ENCODE data around the gene LPP. TPM values are rescaled to one million over a fixed set of nuclear protein-coding genes. Genes with fewer than 3 reads are reported as not detected.

The LPP gene
- total and polyA plus RNA-seq, 2 of the 13 experiments (the other 11 are each of a cell fraction or from before 2014, with no cell fraction given), result 19.2 to 29.9 TPM

DNA sequence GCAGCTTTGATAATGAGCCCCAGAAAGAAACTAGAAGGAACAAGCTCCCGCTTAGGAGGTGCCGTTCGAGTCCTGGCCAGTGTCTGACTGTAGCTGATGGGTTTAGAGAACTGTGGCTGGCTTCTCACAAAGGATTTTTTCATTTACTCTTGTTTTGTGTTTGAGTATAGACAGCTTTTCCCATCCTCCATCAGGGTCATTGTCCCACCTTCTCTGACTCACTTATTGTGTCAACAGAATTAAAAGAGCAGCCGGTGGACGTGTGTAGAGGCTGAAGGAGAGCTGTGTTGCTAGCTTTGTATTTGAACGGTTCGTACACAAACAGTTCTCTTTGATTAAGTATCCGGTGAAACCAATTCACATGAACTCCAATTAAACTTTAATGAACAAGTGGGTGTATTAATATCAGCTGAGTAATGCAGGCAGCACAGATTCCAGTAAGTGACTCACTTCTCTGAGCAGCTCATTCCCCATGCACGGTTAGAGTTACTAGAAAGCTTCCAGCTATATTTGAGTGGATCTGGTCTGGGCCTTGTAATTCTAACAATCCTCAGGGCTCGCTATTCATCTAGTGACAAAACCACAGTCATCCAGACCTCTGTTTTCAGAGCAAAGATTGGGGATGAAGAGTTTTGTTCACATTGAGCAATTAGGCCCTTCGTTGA, 141.0 kb downstream of the LPP start (continued):
- TF ChIP-seq ZFP41 (CRISPR knock-in tag; IDR thresholded peaks at IDR 0.05; ENCODE audit: borderline replicate concordance) (no peak), ZNF431 (CRISPR knock-in tag; IDR thresholded peaks at IDR 0.05; ENCODE audit: borderline replicate concordance, low read depth) (no peak; the same call in 1 of the 2 replicates), ZNF577 (CRISPR knock-in tag; IDR thresholded peaks at IDR 0.05; ENCODE audit: borderline replicate concordance, low read depth) (no peak), ZNF777 (CRISPR knock-in tag; IDR thresholded peaks at IDR 0.05) (peak; percentile 53; the same call in 1 of the 2 replicates), ZNF576 (CRISPR knock-in tag; IDR thresholded peaks at IDR 0.05) (no peak), ZNF143 (CRISPR knock-in tag; IDR thresholded peaks at IDR 0.05) (0 out of 2 replicates have a peak, but pooled peaks have one; percentile 41), RBM39 (IDR thresholded peaks at IDR 0.05; ENCODE audit: low read depth, low read length, poor library complexity, severe bottlenecking) (no peak), FOSL1 (CRISPR knock-in tag; IDR thresholded peaks at IDR 0.05; ENCODE audit: borderline replicate concordance) (peak; percentile 99), ZNF724P (CRISPR knock-in tag; IDR thresholded peaks at IDR 0.05; ENCODE audit: borderline replicate concordance) (no peak), ZBTB43 (CRISPR knock-in tag; conservative IDR thresholded peaks at IDR 0.05) (peak; percentile 87; the same call in 1 of the 2 replicates), ZNF264 (CRISPR knock-in tag; IDR thresholded peaks at IDR 0.05) (0 out of 2 replicates have a peak, but pooled peaks have one; percentile 73), ZNF674 (CRISPR knock-in tag; IDR thresholded peaks at IDR 0.05; ENCODE audit: low read depth) (no peak), ZNF101 (CRISPR knock-in tag; IDR thresholded peaks at IDR 0.05; ENCODE audit: borderline replicate concordance, low read depth) (no peak), ZNF644 (CRISPR knock-in tag; IDR thresholded peaks at IDR 0.05; ENCODE audit: low read depth) (no peak), ZEB1 (IDR thresholded peaks at IDR 0.05; ENCODE audit: insufficient replicate concordance, low read depth) (no peak), RFXAP (CRISPR knock-in tag; IDR thresholded peaks at IDR 0.05; ENCODE audit: borderline replicate concordance) (peak; percentile 81), TBX3 (IDR thresholded peaks at IDR 0.05; ENCODE audit: borderline replicate concordance) (peak; percentile 99), STAG1 (CRISPR knock-in tag; IDR thresholded peaks at IDR 0.05) (peak; percentile 40), POGZ (CRISPR knock-in tag; IDR thresholded peaks at IDR 0.05) (peak; percentile 94)
- TF ChIP-seq, protein P1, sequence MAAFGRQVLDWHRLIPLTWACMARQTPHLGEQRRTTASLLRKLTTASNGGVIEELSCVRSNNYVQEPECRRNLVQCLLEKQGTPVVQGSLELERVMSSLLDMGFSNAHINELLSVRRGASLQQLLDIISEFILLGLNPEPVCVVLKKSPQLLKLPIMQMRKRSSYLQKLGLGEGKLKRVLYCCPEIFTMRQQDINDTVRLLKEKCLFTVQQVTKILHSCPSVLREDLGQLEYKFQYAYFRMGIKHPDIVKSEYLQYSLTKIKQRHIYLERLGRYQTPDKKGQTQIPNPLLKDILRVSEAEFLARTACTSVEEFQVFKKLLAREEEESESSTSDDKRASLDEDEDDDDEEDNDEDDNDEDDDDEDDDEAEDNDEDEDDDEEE (CRISPR knock-in tag; IDR thresholded peaks at IDR 0.05), result 0 out of 2 replicates have a peak, but pooled peaks have one; percentile 53
- TF ChIP-seq, protein P2, sequence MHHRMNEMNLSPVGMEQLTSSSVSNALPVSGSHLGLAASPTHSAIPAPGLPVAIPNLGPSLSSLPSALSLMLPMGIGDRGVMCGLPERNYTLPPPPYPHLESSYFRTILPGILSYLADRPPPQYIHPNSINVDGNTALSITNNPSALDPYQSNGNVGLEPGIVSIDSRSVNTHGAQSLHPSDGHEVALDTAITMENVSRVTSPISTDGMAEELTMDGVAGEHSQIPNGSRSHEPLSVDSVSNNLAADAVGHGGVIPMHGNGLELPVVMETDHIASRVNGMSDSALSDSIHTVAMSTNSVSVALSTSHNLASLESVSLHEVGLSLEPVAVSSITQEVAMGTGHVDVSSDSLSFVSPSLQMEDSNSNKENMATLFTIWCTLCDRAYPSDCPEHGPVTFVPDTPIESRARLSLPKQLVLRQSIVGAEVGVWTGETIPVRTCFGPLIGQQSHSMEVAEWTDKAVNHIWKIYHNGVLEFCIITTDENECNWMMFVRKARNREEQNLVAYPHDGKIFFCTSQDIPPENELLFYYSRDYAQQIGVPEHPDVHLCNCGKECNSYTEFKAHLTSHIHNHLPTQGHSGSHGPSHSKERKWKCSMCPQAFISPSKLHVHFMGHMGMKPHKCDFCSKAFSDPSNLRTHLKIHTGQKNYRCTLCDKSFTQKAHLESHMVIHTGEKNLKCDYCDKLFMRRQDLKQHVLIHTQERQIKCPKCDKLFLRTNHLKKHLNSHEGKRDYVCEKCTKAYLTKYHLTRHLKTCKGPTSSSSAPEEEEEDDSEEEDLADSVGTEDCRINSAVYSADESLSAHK (CRISPR knock-in tag; IDR thresholded peaks at IDR 0.05; ENCODE audit: borderline replicate concordance), result no peak
- TF ChIP-seq, protein P3, sequence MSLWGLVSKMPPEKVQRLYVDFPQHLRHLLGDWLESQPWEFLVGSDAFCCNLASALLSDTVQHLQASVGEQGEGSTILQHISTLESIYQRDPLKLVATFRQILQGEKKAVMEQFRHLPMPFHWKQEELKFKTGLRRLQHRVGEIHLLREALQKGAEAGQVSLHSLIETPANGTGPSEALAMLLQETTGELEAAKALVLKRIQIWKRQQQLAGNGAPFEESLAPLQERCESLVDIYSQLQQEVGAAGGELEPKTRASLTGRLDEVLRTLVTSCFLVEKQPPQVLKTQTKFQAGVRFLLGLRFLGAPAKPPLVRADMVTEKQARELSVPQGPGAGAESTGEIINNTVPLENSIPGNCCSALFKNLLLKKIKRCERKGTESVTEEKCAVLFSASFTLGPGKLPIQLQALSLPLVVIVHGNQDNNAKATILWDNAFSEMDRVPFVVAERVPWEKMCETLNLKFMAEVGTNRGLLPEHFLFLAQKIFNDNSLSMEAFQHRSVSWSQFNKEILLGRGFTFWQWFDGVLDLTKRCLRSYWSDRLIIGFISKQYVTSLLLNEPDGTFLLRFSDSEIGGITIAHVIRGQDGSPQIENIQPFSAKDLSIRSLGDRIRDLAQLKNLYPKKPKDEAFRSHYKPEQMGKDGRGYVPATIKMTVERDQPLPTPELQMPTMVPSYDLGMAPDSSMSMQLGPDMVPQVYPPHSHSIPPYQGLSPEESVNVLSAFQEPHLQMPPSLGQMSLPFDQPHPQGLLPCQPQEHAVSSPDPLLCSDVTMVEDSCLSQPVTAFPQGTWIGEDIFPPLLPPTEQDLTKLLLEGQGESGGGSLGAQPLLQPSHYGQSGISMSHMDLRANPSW (CRISPR knock-in tag; IDR thresholded peaks at IDR 0.05; ENCODE audit: borderline replicate concordance), result no peak
